GM12875 (cell line): ENCODE measurements around the gene UPK1A.

Experiments
- H3K4me3 ChIP-seq: one replicate; pipeline ENCODE4 v1.5.1; 2011; ENCODE audit warnings: low read depth, low read length, control low read depth
- TF ChIP-seq, protein P1 (sequence below): IDR thresholded peaks from 2 replicates; pipeline ENCODE4 v1.5.1; 2011; ENCODE audit warnings: low read depth, mild to moderate bottlenecking, control low read depth, inconsistent platforms, low read length, moderate library complexity, borderline replicate concordance; ENCODE audit not compliant: insufficient read depth

The UPK1A gene

GRCh38 chr19:35637165-35637564 lies 29.2 kb upstream of the UPK1A start:
- TF ChIP-seq, protein P1, sequence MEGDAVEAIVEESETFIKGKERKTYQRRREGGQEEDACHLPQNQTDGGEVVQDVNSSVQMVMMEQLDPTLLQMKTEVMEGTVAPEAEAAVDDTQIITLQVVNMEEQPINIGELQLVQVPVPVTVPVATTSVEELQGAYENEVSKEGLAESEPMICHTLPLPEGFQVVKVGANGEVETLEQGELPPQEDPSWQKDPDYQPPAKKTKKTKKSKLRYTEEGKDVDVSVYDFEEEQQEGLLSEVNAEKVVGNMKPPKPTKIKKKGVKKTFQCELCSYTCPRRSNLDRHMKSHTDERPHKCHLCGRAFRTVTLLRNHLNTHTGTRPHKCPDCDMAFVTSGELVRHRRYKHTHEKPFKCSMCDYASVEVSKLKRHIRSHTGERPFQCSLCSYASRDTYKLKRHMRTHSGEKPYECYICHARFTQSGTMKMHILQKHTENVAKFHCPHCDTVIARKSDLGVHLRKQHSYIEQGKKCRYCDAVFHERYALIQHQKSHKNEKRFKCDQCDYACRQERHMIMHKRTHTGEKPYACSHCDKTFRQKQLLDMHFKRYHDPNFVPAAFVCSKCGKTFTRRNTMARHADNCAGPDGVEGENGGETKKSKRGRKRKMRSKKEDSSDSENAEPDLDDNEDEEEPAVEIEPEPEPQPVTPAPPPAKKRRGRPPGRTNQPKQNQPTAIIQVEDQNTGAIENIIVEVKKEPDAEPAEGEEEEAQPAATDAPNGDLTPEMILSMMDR: no peak
- H3K4me3 ChIP-seq: no peak overlapping the region

- H3K4me3 ChIP-seq: no peak overlapping the region
- TF ChIP-seq, protein P1: no peak
Measured at GRCh38 chr19:35639321-35639639, 27.0 kb upstream of the UPK1A start.

GRCh38 chr19:35639863-35640262 lies 26.5 kb upstream of the UPK1A start:
- no peak overlapping the region for H3K4me3 ChIP-seq
- TF ChIP-seq, protein P1: no peak

DNA sequence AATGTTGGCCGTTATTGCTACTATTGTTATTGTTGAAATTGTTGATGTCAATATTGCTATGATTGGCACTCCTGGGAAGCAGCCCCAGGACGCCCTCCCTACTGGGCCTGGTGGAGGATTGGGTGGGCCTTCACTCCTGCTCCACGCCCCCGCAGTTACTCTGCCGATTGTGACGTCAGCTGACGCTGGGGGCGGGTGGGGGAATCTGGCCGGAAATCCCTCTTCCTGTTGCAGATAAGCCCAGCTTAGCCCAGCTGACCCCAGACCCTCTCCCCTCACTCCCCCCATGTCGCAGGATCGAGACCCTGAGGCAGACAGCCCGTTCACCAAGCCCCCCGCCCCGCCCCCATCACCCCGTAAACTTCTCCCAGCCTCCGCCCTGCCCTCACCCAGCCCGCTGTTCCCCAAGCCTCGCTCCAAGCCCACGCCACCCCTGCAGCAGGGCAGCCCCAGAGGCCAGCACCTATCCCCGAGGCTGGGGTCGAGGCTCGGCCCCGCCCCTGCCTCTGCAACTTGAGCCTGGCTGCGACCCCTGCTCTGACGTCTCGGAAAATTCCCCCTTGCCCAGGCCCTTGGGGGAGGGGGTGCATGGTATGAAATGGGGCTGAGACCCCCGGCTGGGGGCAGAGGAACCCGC lies 24.7 kb upstream of the UPK1A start, which contains the start of gene ETV2:
ETV2 (plus strand) TSS at position 231 of the 637 bp plus-strand sequence. CDS start 716 bp downstream, outside the sequence.
- H3K4me3 ChIP-seq: no peak within 1 kb of the TSS
- TF ChIP-seq, protein P1: no peak

GRCh38 chr19:35642312-35642711 lies 24.0 kb upstream of the UPK1A start:
- TF ChIP-seq, protein P1: no peak
- no peak overlapping the region for H3K4me3 ChIP-seq

- TF ChIP-seq, protein P1: no peak
- peak overlapping the region; percentile 51 for H3K4me3 ChIP-seq
Measured at GRCh38 chr19:35642798-35643254, 23.5 kb upstream of the UPK1A start.
